ENCODE measurements around the gene CNDP1.
"Not testable (repeated sequence)": the region's sequence is repeated elsewhere in the genome, so short reads cannot be mapped to it uniquely, and the experiment has no call there.

The CNDP1 gene

DNA sequence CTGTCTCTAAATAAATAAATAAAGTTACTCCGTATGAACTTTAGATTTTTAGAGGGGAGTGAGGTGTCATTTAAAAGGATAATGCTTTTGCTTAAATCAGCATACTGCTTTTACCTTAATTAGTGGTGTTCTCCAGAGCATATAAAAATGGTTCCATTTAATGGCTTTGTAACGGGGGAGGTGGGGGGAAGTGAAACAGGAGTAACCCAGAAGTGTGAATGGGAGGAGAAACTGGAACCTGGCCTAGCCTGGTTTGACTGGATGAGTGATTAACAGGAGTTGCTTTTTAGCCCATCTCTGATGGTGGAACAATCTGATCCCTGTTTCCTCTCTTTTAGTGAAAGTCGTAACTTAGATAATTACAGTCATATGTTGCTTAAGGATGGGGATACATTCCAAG is 36.5 kb upstream of the CNDP1 start:
- Histone ChIP-seq H3K27me3 (ENCODE audit: control insufficient read depth, insufficient read depth, low read length) (no peaks in the 10 kb centered on the region), H3K9me3 (ENCODE audit: control insufficient read depth, insufficient read depth, low read length) (no peaks in the 10 kb centered on the region), H3K4me1 (ENCODE audit: control insufficient read depth, insufficient read depth, low read length) (no peaks in the 10 kb centered on the region), H3K4me3 (ENCODE audit: low read depth, low read length) (no peak overlapping the region), H3K36me3 (ENCODE audit: control insufficient read depth, insufficient read depth, low read length) (peaks cover 17% of the 10 kb centered on the region), H3K9ac (ENCODE audit: low read depth, low read length) (no peak overlapping the region)

DNA sequence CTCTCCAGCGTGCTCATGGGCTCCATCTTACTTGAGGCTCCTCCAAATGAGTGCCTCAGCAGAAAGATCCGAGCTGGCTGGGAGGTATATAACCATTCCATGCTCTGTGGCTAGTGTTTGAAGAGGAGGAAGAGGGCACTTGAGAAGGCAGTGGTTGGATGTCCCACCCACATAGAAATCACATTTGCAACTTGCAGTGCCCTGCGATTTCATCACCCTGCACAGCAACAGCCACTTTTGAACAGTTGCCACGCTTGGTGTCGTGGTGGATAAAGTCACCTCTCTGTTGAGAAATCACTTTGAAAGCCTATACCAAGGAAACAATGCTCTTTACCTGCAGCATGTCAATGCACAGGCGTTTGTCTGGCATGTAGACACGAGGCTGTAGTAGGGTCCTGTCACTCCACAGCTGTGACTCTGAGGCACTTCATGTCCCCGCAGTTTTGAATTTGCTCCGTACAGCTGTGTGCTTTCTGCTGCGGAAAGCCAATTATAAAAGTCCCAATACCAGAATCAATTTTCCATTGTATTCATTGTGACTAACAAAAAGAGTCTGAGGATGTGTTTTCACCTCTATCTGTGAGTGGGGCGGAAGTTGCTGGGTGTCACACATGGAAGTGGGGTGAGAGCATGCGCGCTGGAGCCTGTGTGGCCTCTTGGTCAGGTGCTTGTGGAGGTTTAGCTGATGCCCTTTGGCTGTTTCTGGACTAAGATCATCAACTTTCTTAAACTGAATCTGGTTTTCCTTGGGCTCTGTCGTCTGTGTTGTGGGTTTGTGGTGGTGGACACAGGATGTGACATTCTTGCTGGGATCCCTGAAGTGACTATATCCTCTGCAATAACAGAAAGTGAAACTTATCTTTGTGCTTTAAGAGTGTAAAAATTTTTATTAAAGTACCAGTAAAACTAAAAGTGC is 35.3 kb upstream of the CNDP1 start:
- no peak overlapping the region for H3K9ac ChIP-seq (ENCODE audit: low read depth, low read length)
- no peaks in the 10 kb centered on the region for H3K9me3 ChIP-seq (ENCODE audit: control insufficient read depth, insufficient read depth, low read length)
- H3K4me3 ChIP-seq (ENCODE audit: low read depth, low read length), result no peak overlapping the region
- H3K27me3 ChIP-seq (ENCODE audit: control insufficient read depth, insufficient read depth, low read length), result no peaks in the 10 kb centered on the region
- peaks cover 17% of the 10 kb centered on the region for H3K36me3 ChIP-seq (ENCODE audit: control insufficient read depth, insufficient read depth, low read length)
- no peaks in the 10 kb centered on the region for H3K4me1 ChIP-seq (ENCODE audit: control insufficient read depth, insufficient read depth, low read length)

- no peak overlapping the region for H3K4me3 ChIP-seq (ENCODE audit: low read depth, low read length)
- H3K9me3 ChIP-seq (ENCODE audit: control insufficient read depth, insufficient read depth, low read length), result no peaks in the 10 kb centered on the region
- no peaks in the 10 kb centered on the region for H3K27me3 ChIP-seq (ENCODE audit: control insufficient read depth, insufficient read depth, low read length)
- no peak overlapping the region for H3K9ac ChIP-seq (ENCODE audit: low read depth, low read length)
- H3K36me3 ChIP-seq (ENCODE audit: control insufficient read depth, insufficient read depth, low read length), result peaks cover 20% of the 10 kb centered on the region
- no peaks in the 10 kb centered on the region for H3K4me1 ChIP-seq (ENCODE audit: control insufficient read depth, insufficient read depth, low read length)
Measured at GRCh38 chr18:74499633-74500032, 34.7 kb upstream of the CNDP1 start.

DNA sequence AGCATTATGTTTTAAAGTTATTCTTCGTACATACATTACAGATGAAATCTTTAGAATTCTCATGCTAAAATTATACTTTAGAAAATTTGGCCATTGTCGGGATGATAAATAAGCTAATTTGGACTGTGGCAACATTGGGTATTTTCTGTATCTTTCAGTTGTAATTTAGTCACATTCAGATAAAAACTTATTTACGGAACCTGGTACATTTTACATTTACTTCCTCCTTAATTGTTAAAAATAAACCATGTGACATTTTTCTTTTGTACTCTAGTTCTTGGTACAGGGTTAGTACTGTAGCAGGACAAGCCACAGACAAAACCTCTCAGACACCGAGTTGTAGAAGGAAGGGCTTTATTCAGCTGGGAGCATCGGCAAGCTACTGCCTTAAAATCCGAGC is 33.9 kb upstream of the CNDP1 start:
- Histone ChIP-seq H3K4me3 (ENCODE audit: low read depth, low read length) (no peak overlapping the region), H3K9ac (ENCODE audit: low read depth, low read length) (no peak overlapping the region), H3K27me3 (ENCODE audit: control insufficient read depth, insufficient read depth, low read length) (no peaks in the 10 kb centered on the region), H3K36me3 (ENCODE audit: control insufficient read depth, insufficient read depth, low read length) (peaks cover 20% of the 10 kb centered on the region), H3K9me3 (ENCODE audit: control insufficient read depth, insufficient read depth, low read length) (no peaks in the 10 kb centered on the region), H3K4me1 (ENCODE audit: control insufficient read depth, insufficient read depth, low read length) (no peaks in the 10 kb centered on the region)

DNA sequence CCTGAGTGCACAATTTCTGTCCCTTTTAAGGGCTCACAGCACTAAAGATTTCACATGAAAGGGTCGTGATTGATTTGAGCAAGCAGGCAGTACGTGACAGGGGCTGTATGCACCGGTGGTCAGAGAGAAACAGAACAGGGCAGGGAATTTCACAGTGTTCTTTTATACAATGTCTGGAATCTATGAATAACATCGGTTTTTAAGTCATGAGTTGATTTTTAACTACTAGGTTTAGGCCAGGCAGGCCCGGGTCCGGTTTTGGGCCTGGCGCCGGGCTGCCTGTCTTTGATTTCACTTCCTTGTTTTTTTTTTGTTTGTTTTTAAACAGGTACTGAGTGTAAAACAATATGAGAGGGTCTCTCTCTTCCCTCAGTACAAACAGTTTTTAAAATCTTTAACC is 33.5 kb upstream of the CNDP1 start:
- not testable (repeated sequence) for H3K4me3 ChIP-seq (ENCODE audit: low read depth, low read length); H3K9ac ChIP-seq (ENCODE audit: low read depth, low read length); H3K27me3 ChIP-seq (ENCODE audit: control insufficient read depth, insufficient read depth, low read length); H3K4me1 ChIP-seq (ENCODE audit: control insufficient read depth, insufficient read depth, low read length); H3K9me3 ChIP-seq (ENCODE audit: control insufficient read depth, insufficient read depth, low read length)
- peaks cover 20% of the 10 kb centered on the region for H3K36me3 ChIP-seq (ENCODE audit: control insufficient read depth, insufficient read depth, low read length)

GRCh38 chr18:74501386-74501785 is 32.9 kb upstream of the CNDP1 start:
- Histone ChIP-seq H3K36me3 (ENCODE audit: control insufficient read depth, insufficient read depth, low read length) (peaks cover 23% of the 10 kb centered on the region), H3K4me1 (ENCODE audit: control insufficient read depth, insufficient read depth, low read length) (no peaks in the 10 kb centered on the region), H3K27me3 (ENCODE audit: control insufficient read depth, insufficient read depth, low read length) (no peaks in the 10 kb centered on the region), H3K9me3 (ENCODE audit: control insufficient read depth, insufficient read depth, low read length) (no peaks in the 10 kb centered on the region), H3K4me3 (ENCODE audit: low read depth, low read length) (no peak overlapping the region), H3K9ac (ENCODE audit: low read depth, low read length) (no peak overlapping the region)

DNA sequence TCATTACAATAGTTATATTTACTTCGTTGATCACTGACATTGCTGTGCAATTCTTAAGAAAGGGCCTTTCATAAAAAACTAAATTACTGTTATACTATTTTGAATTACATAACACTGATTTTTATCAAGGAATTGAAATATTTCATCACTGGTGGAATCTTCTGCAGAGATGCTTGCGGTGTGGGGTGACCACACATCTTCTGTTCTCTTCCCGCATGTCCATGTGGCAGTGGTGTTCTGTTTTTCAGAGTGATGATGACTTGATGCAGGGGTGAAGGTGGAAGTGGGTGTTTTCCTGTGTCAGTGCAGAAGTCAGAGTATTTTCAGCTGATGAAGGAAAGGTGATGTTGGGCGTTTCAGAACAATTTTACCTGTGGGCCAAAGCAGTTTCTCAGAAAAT is 31.2 kb upstream of the CNDP1 start:
- Histone ChIP-seq H3K4me1 (ENCODE audit: control insufficient read depth, insufficient read depth, low read length) (no peaks in the 10 kb centered on the region), H3K9ac (ENCODE audit: low read depth, low read length) (no peak overlapping the region), H3K27me3 (ENCODE audit: control insufficient read depth, insufficient read depth, low read length) (no peaks in the 10 kb centered on the region), H3K36me3 (ENCODE audit: control insufficient read depth, insufficient read depth, low read length) (peaks cover 40% of the 10 kb centered on the region), H3K4me3 (ENCODE audit: low read depth, low read length) (no peak overlapping the region), H3K9me3 (ENCODE audit: control insufficient read depth, insufficient read depth, low read length) (no peaks in the 10 kb centered on the region)

- H3K27me3 ChIP-seq (ENCODE audit: control insufficient read depth, insufficient read depth, low read length), result no peaks in the 10 kb centered on the region
- H3K36me3 ChIP-seq (ENCODE audit: control insufficient read depth, insufficient read depth, low read length), result peaks cover 62% of the 10 kb centered on the region
- no peaks in the 10 kb centered on the region for H3K4me1 ChIP-seq (ENCODE audit: control insufficient read depth, insufficient read depth, low read length)
- H3K9me3 ChIP-seq (ENCODE audit: control insufficient read depth, insufficient read depth, low read length), result no peaks in the 10 kb centered on the region
- H3K9ac ChIP-seq (ENCODE audit: low read depth, low read length), result no peak overlapping the region
- no peak overlapping the region for H3K4me3 ChIP-seq (ENCODE audit: low read depth, low read length)
Measured at GRCh38 chr18:74505776-74506175, 28.5 kb upstream of the CNDP1 start.

- H3K9me3 ChIP-seq (ENCODE audit: control insufficient read depth, insufficient read depth, low read length), result no peaks in the 10 kb centered on the region
- no peak overlapping the region for H3K4me3 ChIP-seq (ENCODE audit: low read depth, low read length)
- no peak overlapping the region for H3K9ac ChIP-seq (ENCODE audit: low read depth, low read length)
- H3K27me3 ChIP-seq (ENCODE audit: control insufficient read depth, insufficient read depth, low read length), result no peaks in the 10 kb centered on the region
- H3K36me3 ChIP-seq (ENCODE audit: control insufficient read depth, insufficient read depth, low read length), result peaks cover 60% of the 10 kb centered on the region
- no peaks in the 10 kb centered on the region for H3K4me1 ChIP-seq (ENCODE audit: control insufficient read depth, insufficient read depth, low read length)
Measured at GRCh38 chr18:74506448-74507084, 27.7 kb upstream of the CNDP1 start.

GRCh38 chr18:74507097-74507881 is 27.0 kb upstream of the CNDP1 start:
- H3K36me3 ChIP-seq (ENCODE audit: control insufficient read depth, insufficient read depth, low read length), result peaks cover 60% of the 10 kb centered on the region

DNA sequence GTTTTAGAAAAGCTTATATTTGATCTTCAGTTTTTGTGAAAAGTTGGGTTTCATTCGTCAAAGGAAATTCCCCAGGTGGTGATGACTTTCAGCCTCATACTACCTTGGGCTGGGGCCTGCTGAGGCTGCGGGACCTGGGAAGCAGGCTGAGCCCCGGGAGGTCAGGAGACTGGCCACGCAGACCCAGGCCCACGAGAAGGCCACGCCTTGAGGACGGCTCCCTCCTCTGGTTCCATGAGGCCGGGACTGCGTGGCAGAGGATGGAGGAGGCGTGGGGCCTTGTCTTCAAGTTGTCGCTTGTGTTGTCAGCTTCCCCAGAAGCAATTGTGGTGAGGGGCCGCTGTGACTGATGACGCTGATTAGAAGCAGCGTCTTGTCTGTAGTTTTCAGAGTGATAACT is 26.4 kb upstream of the CNDP1 start:
- H3K9me3 ChIP-seq (ENCODE audit: control insufficient read depth, insufficient read depth, low read length), result no peaks in the 10 kb centered on the region
- H3K4me1 ChIP-seq (ENCODE audit: control insufficient read depth, insufficient read depth, low read length), result no peaks in the 10 kb centered on the region
- no peak overlapping the region for H3K4me3 ChIP-seq (ENCODE audit: low read depth, low read length)
- no peaks in the 10 kb centered on the region for H3K27me3 ChIP-seq (ENCODE audit: control insufficient read depth, insufficient read depth, low read length)
- no peak overlapping the region for H3K9ac ChIP-seq (ENCODE audit: low read depth, low read length)
- H3K36me3 ChIP-seq (ENCODE audit: control insufficient read depth, insufficient read depth, low read length), result peaks cover 61% of the 10 kb centered on the region

More at GRCh38 chr18:74507097-74507881, 27.0 kb upstream of the CNDP1 start:
- H3K27me3 ChIP-seq (ENCODE audit: control insufficient read depth, insufficient read depth, low read length), result no peaks in the 10 kb centered on the region
- H3K9me3 ChIP-seq (ENCODE audit: control insufficient read depth, insufficient read depth, low read length), result no peaks in the 10 kb centered on the region
- no peaks in the 10 kb centered on the region for H3K4me1 ChIP-seq (ENCODE audit: control insufficient read depth, insufficient read depth, low read length)
- no peak overlapping the region for H3K4me3 ChIP-seq (ENCODE audit: low read depth, low read length)
- no peak overlapping the region for H3K9ac ChIP-seq (ENCODE audit: low read depth, low read length)
